H7 (cell line): ENCODE measurements around the gene ADCK2. TPM values are rescaled to one million over a fixed set of nuclear protein-coding genes. Genes with fewer than 3 reads are reported as not detected.
"Not testable (repeated sequence)": the region's sequence is repeated elsewhere in the genome, so short reads cannot be mapped to it uniquely, and the experiment has no call there.

ENCODE experiments used
- DNase-seq: peaks from one replicate; pipeline ENCODE4 v3.0.0; 2012
- H3K27me3 ChIP-seq: 2 replicates; pipeline ENCODE4 v1.6.0; 2011; ENCODE audit warnings: mild to moderate bottlenecking, low read length; ENCODE audit not compliant: control insufficient read depth, insufficient read depth
- H3K36me3 ChIP-seq: replicated peaks from 2 replicates; pipeline ENCODE4 v1.5.1; 2011; ENCODE audit warnings: low read length; ENCODE audit not compliant: control insufficient read depth, insufficient read depth
- H3K4me3 ChIP-seq: 2 replicates; pipeline ENCODE4 v1.5.1; 2011; ENCODE audit warnings: low read depth, mild to moderate bottlenecking, control low read depth, low read length, moderate library complexity; ENCODE audit not compliant: insufficient read depth
- total RNA-seq: library from RNA; depleted of rRNA; stranded (reverse); fragments of >200 nt; shearing (Covaris generic); gene quantifications from 2 replicates; pipeline ENCODE4 v1.2.3, GENCODE V29; 2014

Gene ADCK2
- total RNA-seq, 1 experiment from 2014 or later = 17.3 TPM

GRCh38 chr7:140708764-140709163 lies 36.0 kb downstream of the ADCK2 start:
- H3K4me3 ChIP-seq, DNase-seq, H3K36me3 ChIP-seq, H3K27me3 ChIP-seq: not testable (repeated sequence)

DNA sequence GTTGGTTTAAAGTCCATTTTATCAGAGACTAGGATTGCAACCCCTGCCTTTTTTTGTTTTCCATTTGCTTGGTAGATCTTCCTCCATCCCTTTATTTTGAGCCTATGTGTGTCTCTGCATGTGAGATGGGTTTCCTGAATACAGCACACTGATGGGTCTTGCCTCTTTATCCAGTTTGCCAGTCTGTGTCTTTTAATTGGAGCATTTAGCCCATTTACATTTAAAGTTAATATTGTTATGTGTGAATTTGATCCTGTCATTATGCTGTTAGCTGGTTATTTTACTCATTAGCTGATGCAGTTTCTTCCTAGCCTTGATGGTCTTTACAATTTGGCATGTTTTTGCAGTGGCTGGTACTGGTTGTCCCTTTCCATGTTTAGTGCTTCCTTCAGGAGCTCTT lies 39.6 kb downstream of the ADCK2 start:
- H3K4me3 ChIP-seq, H3K36me3 ChIP-seq, DNase-seq, H3K27me3 ChIP-seq: not testable (repeated sequence)

GRCh38 chr7:140714331-140715040 lies 41.7 kb downstream of the ADCK2 start:
- Histone ChIP-seq H3K27me3 (no peaks in the 10 kb centered on the region), H3K4me3 (no peak overlapping the region), H3K36me3 (no peaks in the 10 kb centered on the region)
- DNase-seq = no peak

GRCh38 chr7:140719721-140720120 lies 47.0 kb downstream of the ADCK2 start:
- Histone ChIP-seq H3K4me3 (no peak overlapping the region), H3K36me3 (no peaks in the 10 kb centered on the region), H3K27me3 (no peaks in the 10 kb centered on the region)
- DNase-seq = no peak

GRCh38 chr7:140722254-140722653 lies 49.5 kb downstream of the ADCK2 start:
- no peaks in the 10 kb centered on the region for H3K36me3 ChIP-seq
- no peak overlapping the region for H3K4me3 ChIP-seq
- DNase-seq = no peak
- H3K27me3 ChIP-seq = no peaks in the 10 kb centered on the region

DNA sequence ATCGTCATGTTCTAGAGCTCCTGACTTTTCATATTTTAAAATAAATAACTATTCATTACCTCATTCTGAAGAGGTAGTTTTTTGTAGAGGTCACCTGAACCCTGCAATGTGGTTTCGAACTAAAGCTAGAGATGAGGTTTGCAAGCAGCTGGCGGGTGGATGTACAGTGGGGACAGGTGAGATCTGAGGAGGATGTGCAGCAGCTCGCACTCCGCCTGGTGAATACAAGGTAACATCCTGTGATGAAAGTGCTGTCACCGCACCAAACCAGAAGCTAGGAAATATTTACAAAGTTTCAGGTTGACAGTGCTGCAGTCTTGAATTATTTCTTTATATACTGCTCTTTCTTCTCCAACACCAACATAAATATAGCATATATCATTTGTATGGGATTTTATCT lies 50.3 kb downstream of the ADCK2 start:
- Histone ChIP-seq H3K36me3 (no peaks in the 10 kb centered on the region), H3K27me3 (no peaks in the 10 kb centered on the region), H3K4me3 (no peak overlapping the region)
- no peak for DNase-seq

DNA sequence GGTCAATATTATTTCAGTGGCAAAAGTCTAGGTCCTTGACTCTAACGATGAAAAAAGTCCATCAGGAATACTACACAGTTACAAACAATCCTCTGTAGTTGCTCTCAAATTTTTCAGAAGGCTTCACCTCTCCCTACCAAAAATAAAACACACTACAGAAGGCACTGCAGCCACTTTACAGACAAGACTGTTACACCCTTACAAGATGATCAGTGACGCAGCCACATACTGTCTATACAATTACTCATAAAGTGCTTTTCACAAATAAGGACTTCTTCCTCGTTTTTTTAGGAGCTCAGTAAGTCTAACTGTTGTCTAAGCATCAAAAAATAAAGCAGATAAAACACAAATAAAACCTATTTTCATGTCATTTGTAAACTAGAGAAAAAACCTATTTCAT lies 50.8 kb downstream of the ADCK2 start:
- Histone ChIP-seq H3K27me3 (no peaks in the 10 kb centered on the region), H3K36me3 (no peaks in the 10 kb centered on the region), H3K4me3 (no peak overlapping the region)
- no peak for DNase-seq

- no peak for DNase-seq
These were observed 52.0 kb downstream of the ADCK2 start for GRCh38 chr7:140724706-140725105.

DNA sequence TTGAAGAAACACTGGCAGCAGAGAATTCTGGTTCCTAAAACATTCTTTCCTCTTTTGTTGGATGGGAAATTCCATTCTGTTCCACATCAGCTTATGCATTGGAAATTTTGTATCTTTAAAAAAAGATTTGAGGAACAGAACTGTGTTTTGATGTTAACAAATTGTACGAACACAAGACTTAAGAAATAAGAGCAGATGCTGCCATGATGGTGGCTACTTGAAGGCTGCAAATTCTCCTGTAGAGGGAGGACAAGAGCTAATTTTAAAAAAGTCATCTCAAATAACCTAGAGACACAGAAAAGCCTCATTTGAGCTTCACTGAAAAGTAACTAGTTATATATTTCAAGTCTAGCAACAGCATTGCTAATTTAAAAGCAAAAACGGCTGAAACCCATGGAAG lies 53.5 kb downstream of the ADCK2 start:
- H3K36me3 ChIP-seq = no peaks in the 10 kb centered on the region
- H3K4me3 ChIP-seq = no peak overlapping the region
- no peaks in the 10 kb centered on the region for H3K27me3 ChIP-seq
- DNase-seq = peak; percentile 48

More at GRCh38 chr7:140724706-140725105, 52.0 kb downstream of the ADCK2 start:
- H3K36me3 ChIP-seq = no peaks in the 10 kb centered on the region
- no peaks in the 10 kb centered on the region for H3K27me3 ChIP-seq
- no peak overlapping the region for H3K4me3 ChIP-seq

DNA sequence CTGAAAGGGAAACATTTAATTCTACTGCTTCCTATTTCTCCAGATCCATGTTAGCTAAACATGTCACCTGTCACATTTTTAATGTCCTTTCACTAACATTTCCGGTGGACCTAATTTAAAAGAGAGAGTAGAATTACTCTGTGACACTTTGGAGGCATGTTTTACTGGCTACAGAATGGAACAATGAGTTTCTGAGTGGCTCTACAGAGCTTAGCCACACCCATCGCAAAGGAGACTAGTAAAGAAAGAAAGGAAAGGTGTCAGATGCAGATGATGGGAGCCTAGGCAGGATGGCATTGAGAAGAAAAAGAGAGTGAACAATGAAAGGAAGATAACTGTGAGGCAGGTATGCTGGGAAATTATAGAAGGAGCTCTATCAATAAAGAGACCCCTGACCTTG lies 59.7 kb downstream of the ADCK2 start:
- no peaks in the 10 kb centered on the region for H3K36me3 ChIP-seq
- no peaks in the 10 kb centered on the region for H3K27me3 ChIP-seq
- peak; percentile 34 for DNase-seq
- no peak overlapping the region for H3K4me3 ChIP-seq

DNA sequence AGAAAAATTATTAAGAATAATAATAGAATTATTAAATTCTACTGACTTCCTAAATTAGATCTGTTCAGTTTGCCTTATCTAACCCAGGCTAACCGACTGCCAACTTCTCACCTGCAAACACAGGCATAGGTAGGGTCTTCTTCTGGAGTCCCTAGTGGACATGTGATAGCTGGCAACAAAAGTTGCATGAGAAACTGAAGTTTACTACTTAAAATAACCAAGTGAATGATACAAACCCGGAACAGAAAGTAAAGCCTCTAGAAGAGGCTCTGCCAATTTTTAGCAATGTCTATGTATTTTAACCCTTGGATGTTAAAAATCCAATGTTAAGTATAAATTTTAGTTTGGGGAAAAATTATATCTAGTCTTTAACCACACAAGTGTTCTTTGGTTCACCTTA lies 61.4 kb downstream of the ADCK2 start:
- Histone ChIP-seq H3K4me3 (no peak overlapping the region), H3K27me3 (no peaks in the 10 kb centered on the region), H3K36me3 (no peaks in the 10 kb centered on the region)
- no peak for DNase-seq

DNA sequence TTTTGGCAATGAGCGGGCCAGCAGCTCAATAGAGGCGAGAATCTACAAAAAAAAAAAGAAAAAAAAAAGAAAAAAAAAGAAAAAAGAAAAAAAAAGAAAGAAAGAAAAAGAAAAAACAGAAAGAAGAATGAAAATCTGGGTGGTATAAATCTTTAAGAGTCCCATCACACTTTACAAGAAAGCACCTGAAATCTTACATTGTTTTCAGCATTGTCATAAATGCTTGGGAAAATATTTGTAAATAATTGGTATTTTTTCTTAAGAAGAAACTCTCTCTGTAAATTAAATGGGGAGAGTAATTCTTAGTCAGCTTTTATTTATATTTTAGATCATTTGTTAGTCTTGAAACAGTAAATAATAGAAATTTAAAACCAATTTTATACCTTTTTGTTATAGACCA lies 62.0 kb downstream of the ADCK2 start:
- H3K4me3 ChIP-seq = no peak overlapping the region
- H3K27me3 ChIP-seq = no peaks in the 10 kb centered on the region
- no peaks in the 10 kb centered on the region for H3K36me3 ChIP-seq
- DNase-seq = no peak

- Histone ChIP-seq H3K27me3 (no peaks in the 10 kb centered on the region), H3K36me3 (no peaks in the 10 kb centered on the region), H3K4me3 (no peak overlapping the region)
- DNase-seq = no peak
These were observed 65.5 kb downstream of the ADCK2 start for GRCh38 chr7:140738280-140738679.

DNA sequence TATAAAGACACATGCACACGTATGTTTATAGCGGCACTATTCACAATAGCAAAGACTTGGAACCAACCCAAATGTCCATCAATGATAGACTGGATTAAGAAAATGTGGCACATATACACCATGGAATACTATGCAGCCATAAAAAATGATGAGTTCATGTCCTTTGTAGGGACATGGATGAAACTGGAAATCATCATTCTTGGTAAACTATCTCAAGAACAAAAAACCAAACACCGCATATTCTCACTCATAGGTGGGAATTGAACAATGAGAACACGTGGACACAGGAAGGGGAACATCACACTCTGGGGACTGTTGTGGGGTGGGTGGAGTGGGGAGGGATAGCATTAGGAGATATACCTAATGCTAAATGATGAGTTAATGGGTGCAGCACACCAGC lies 70.5 kb downstream of the ADCK2 start:
- H3K4me3 ChIP-seq, H3K36me3 ChIP-seq, DNase-seq, H3K27me3 ChIP-seq: not testable (repeated sequence)

- Histone ChIP-seq H3K4me3 (no peak overlapping the region), H3K27me3 (no peaks in the 10 kb centered on the region), H3K36me3 (no peaks in the 10 kb centered on the region)
- no peak for DNase-seq
These were observed 71.3 kb downstream of the ADCK2 start for GRCh38 chr7:140744005-140744404.
